Measurements from ENCODE around the gene PRPF18.
A peak's percentile ranks its signal among the peaks of the same experiment; 100 is the strongest.

PRPF18 gene

GRCh38 chr10:13644866-13645265, 58.1 kb downstream of the PRPF18 start:
- DNase-seq, result no peak

- no peak for DNase-seq
Measured at GRCh38 chr10:13648425-13648824, 61.7 kb downstream of the PRPF18 start.

- DNase-seq, result no peak
Measured at GRCh38 chr10:13649844-13650520, 63.2 kb downstream of the PRPF18 start.

GRCh38 chr10:13650961-13651360, 64.2 kb downstream of the PRPF18 start:
- no peak for DNase-seq

GRCh38 chr10:13651969-13652720, 65.4 kb downstream of the PRPF18 start:
- DNase-seq, result no peak

GRCh38 chr10:13652860-13653259, 66.1 kb downstream of the PRPF18 start:
- no peak for DNase-seq

GRCh38 chr10:13654118-13654830, 67.5 kb downstream of the PRPF18 start:
- no peak for DNase-seq

GRCh38 chr10:13654846-13655245, 68.1 kb downstream of the PRPF18 start:
- DNase-seq, result no peak

GRCh38 chr10:13656337-13657100, 69.8 kb downstream of the PRPF18 start:
- no peak for DNase-seq

GRCh38 chr10:13657101-13657680, 70.4 kb downstream of the PRPF18 start:
- no peak for DNase-seq

GRCh38 chr10:13658264-13658663, 71.5 kb downstream of the PRPF18 start:
- no peak for DNase-seq

- no peak for DNase-seq
Measured at GRCh38 chr10:13658871-13659685, 72.3 kb downstream of the PRPF18 start.

GRCh38 chr10:13659887-13660550, 73.3 kb downstream of the PRPF18 start:
- DNase-seq, result peak; percentile 64

- no peak for DNase-seq
Measured at GRCh38 chr10:13660551-13660920, 73.8 kb downstream of the PRPF18 start.

GRCh38 chr10:13661256-13661655, 74.5 kb downstream of the PRPF18 start:
- DNase-seq, result no peak

GRCh38 chr10:13665516-13666262, 78.9 kb downstream of the PRPF18 start:
- no peak for DNase-seq

GRCh38 chr10:13668126-13668525, 81.4 kb downstream of the PRPF18 start:
- no peak for DNase-seq

GRCh38 chr10:13669182-13669855, 82.6 kb downstream of the PRPF18 start:
- DNase-seq, result no peak

- no peak for DNase-seq
Measured at GRCh38 chr10:13669901-13670300, 83.1 kb downstream of the PRPF18 start.

GRCh38 chr10:13670311-13670710, 83.5 kb downstream of the PRPF18 start:
- DNase-seq, result no peak

Data from activated gamma-delta T cell treated with Interleukin-2 at 50 U/mL for 16 hours (primary cell).